Measurements from ENCODE around the gene KLHL29. TPM values are rescaled to one million over a fixed set of nuclear protein-coding genes. Genes with fewer than 3 reads are reported as not detected.

The KLHL29 gene
- total RNA-seq, 2 experiments from 2014 or later: 4.1 to 4.4 TPM

GRCh38 chr2:23530909-23531276 lies 145.9 kb downstream of the KLHL29 start:
- DNase-seq (no peak), ATAC-seq (no peak)
- no peaks in the 10 kb centered on the region for H3K27me3 Mint-ChIP-seq (ENCODE audit: low read depth)
- ChIA-PET POLR2A (no interaction called here), CTCF (interaction anchor here (1.1 kb wide), 1 partner anchor 21 kb away, joined by 3 read pairs; no protein-coding TSS in a partner anchor)
- no peaks in the 10 kb centered on the region for H3K36me3 Mint-ChIP-seq (ENCODE audit: low read depth)
- no peak overlapping the region for H3K27ac Mint-ChIP-seq
- no peaks in the 10 kb centered on the region for H3K9me3 Mint-ChIP-seq (ENCODE audit: insufficient read depth)
- H3K4me1 Mint-ChIP-seq (ENCODE audit: low read depth): peaks cover 57% of the 10 kb centered on the region
- peak overlapping the region; percentile 16 for H3K4me3 Mint-ChIP-seq

GRCh38 chr2:23531280-23531679 lies 146.3 kb downstream of the KLHL29 start:
- Mint-ChIP-seq H3K36me3 (ENCODE audit: low read depth) (no peaks in the 10 kb centered on the region), H3K27me3 (ENCODE audit: low read depth) (no peaks in the 10 kb centered on the region), H3K4me3 (peak overlapping the region; percentile 92), H3K27ac (peak overlapping the region; percentile 99), H3K4me1 (ENCODE audit: low read depth) (peaks cover 57% of the 10 kb centered on the region), H3K9me3 (ENCODE audit: insufficient read depth) (no peaks in the 10 kb centered on the region)
- ATAC-seq (no peak), DNase-seq (no peak)
- CTCF ChIA-PET: interaction anchor here (1.1 kb wide), 1 partner anchor 21 kb away, joined by 3 read pairs; no protein-coding TSS in a partner anchor
- POLR2A ChIA-PET: no interaction called here

- DNase-seq (no peak), ATAC-seq (no peak)
- Mint-ChIP-seq H3K9me3 (ENCODE audit: insufficient read depth) (no peaks in the 10 kb centered on the region), H3K4me3 (peak overlapping the region; percentile 92), H3K27me3 (ENCODE audit: low read depth) (no peaks in the 10 kb centered on the region), H3K4me1 (ENCODE audit: low read depth) (peaks cover 58% of the 10 kb centered on the region), H3K27ac (peak overlapping the region; percentile 99), H3K36me3 (ENCODE audit: low read depth) (no peaks in the 10 kb centered on the region)
- POLR2A ChIA-PET: interaction anchor here (0.8 to 0.9 kb wide), 2 partner anchors 8 to 18 kb away, joined by 3 to 6 read pairs; no protein-coding TSS in a partner anchor
- CTCF ChIA-PET: interaction anchor here (0.9 to 2.9 kb wide), 5 partner anchors 9 to 34 kb away, joined by 3 to 9 read pairs (median 4); no protein-coding TSS in a partner anchor
Observed at GRCh38 chr2:23531881-23532280, 146.9 kb downstream of the KLHL29 start.

- CTCF ChIA-PET: interaction anchor here (0.9 to 2.9 kb wide), 4 partner anchors 9 to 33 kb away, joined by 3 to 9 read pairs (median 4); no protein-coding TSS in a partner anchor
- Mint-ChIP-seq H3K9me3 (ENCODE audit: insufficient read depth) (no peaks in the 10 kb centered on the region), H3K4me3 (peak overlapping the region; percentile 92), H3K27me3 (ENCODE audit: low read depth) (no peaks in the 10 kb centered on the region), H3K36me3 (ENCODE audit: low read depth) (no peaks in the 10 kb centered on the region), H3K27ac (peak overlapping the region; percentile 99), H3K4me1 (ENCODE audit: low read depth) (peaks cover 58% of the 10 kb centered on the region)
- peak; percentile 85 for ATAC-seq
- peak; percentile 70 for DNase-seq
- POLR2A ChIA-PET: interaction anchor here (0.8 to 0.9 kb wide), 2 partner anchors 9 to 17 kb away, joined by 3 to 6 read pairs; no protein-coding TSS in a partner anchor
Observed at GRCh38 chr2:23532391-23533337, 147.7 kb downstream of the KLHL29 start.

- ATAC-seq (no peak), DNase-seq (no peak)
- CTCF ChIA-PET: interaction anchor here (1.3 to 2.9 kb wide), 3 partner anchors 8 to 33 kb away, joined by 4 to 9 read pairs (median 4); no protein-coding TSS in a partner anchor
- POLR2A ChIA-PET: no interaction called here
- no peaks in the 10 kb centered on the region for H3K36me3 Mint-ChIP-seq (ENCODE audit: low read depth)
- H3K4me3 Mint-ChIP-seq: peak overlapping the region; percentile 92
- no peaks in the 10 kb centered on the region for H3K27me3 Mint-ChIP-seq (ENCODE audit: low read depth)
- H3K4me1 Mint-ChIP-seq (ENCODE audit: low read depth): peaks cover 60% of the 10 kb centered on the region
- H3K9me3 Mint-ChIP-seq (ENCODE audit: insufficient read depth): no peaks in the 10 kb centered on the region
- H3K27ac Mint-ChIP-seq: peak overlapping the region; percentile 99
Observed at GRCh38 chr2:23533338-23533695, 148.3 kb downstream of the KLHL29 start.

- Mint-ChIP-seq H3K27ac (peak overlapping the region; percentile 73), H3K9me3 (ENCODE audit: insufficient read depth) (no peaks in the 10 kb centered on the region), H3K27me3 (ENCODE audit: low read depth) (no peaks in the 10 kb centered on the region), H3K36me3 (ENCODE audit: low read depth) (no peaks in the 10 kb centered on the region), H3K4me1 (ENCODE audit: low read depth) (peaks cover 62% of the 10 kb centered on the region), H3K4me3 (peak overlapping the region; percentile 49)
- POLR2A ChIA-PET: no interaction called here
- DNase-seq: no peak
- ATAC-seq: no peak
- CTCF ChIA-PET: interaction anchor here (2.9 kb wide), 1 partner anchor 31 kb away, joined by 9 read pairs; no protein-coding TSS in a partner anchor
Observed at GRCh38 chr2:23534771-23535170, 149.8 kb downstream of the KLHL29 start.

- ChIA-PET CTCF (no interaction called here), POLR2A (no interaction called here)
- Mint-ChIP-seq H3K27me3 (ENCODE audit: low read depth) (no peaks in the 10 kb centered on the region), H3K4me3 (no peak overlapping the region), H3K36me3 (ENCODE audit: low read depth) (no peaks in the 10 kb centered on the region), H3K4me1 (ENCODE audit: low read depth) (peaks cover 55% of the 10 kb centered on the region), H3K9me3 (ENCODE audit: insufficient read depth) (no peaks in the 10 kb centered on the region), H3K27ac (no peak overlapping the region)
- no peak for DNase-seq
- ATAC-seq: no peak
Observed at GRCh38 chr2:23536326-23536725, 151.3 kb downstream of the KLHL29 start.

- H3K27me3 Mint-ChIP-seq (ENCODE audit: low read depth): peaks cover 2% of the 10 kb centered on the region
- ChIA-PET CTCF (no interaction called here), POLR2A (no interaction called here)
- no peak for ATAC-seq
- H3K4me3 Mint-ChIP-seq: no peak overlapping the region
- no peak for DNase-seq
- H3K4me1 Mint-ChIP-seq (ENCODE audit: low read depth): peaks cover 41% of the 10 kb centered on the region
- H3K27ac Mint-ChIP-seq: no peak overlapping the region
- H3K9me3 Mint-ChIP-seq (ENCODE audit: insufficient read depth): no peaks in the 10 kb centered on the region
- H3K36me3 Mint-ChIP-seq (ENCODE audit: low read depth): no peaks in the 10 kb centered on the region
Observed at GRCh38 chr2:23537991-23538390, 153.0 kb downstream of the KLHL29 start.

GRCh38 chr2:23538566-23538965 lies 153.6 kb downstream of the KLHL29 start:
- ATAC-seq: no peak
- H3K36me3 Mint-ChIP-seq (ENCODE audit: low read depth): no peaks in the 10 kb centered on the region
- no peak overlapping the region for H3K4me3 Mint-ChIP-seq
- POLR2A ChIA-PET: no interaction called here
- no peaks in the 10 kb centered on the region for H3K9me3 Mint-ChIP-seq (ENCODE audit: insufficient read depth)
- no peak for DNase-seq
- peaks cover 36% of the 10 kb centered on the region for H3K4me1 Mint-ChIP-seq (ENCODE audit: low read depth)
- H3K27me3 Mint-ChIP-seq (ENCODE audit: low read depth): peaks cover 2% of the 10 kb centered on the region
- H3K27ac Mint-ChIP-seq: no peak overlapping the region
- CTCF ChIA-PET: no interaction called here

GRCh38 chr2:23540804-23541360 lies 155.9 kb downstream of the KLHL29 start:
- ATAC-seq (no peak), DNase-seq (no peak)
- no peaks in the 10 kb centered on the region for H3K9me3 Mint-ChIP-seq (ENCODE audit: insufficient read depth)
- peaks cover 2% of the 10 kb centered on the region for H3K27me3 Mint-ChIP-seq (ENCODE audit: low read depth)
- H3K4me3 Mint-ChIP-seq: no peak overlapping the region
- ChIA-PET CTCF (interaction anchor here (1.3 kb wide), 1 partner anchor 8 kb away, joined by 4 read pairs; no protein-coding TSS in a partner anchor), POLR2A (no interaction called here)
- H3K36me3 Mint-ChIP-seq (ENCODE audit: low read depth): no peaks in the 10 kb centered on the region
- no peak overlapping the region for H3K27ac Mint-ChIP-seq
- peaks cover 21% of the 10 kb centered on the region for H3K4me1 Mint-ChIP-seq (ENCODE audit: low read depth)

- no peak overlapping the region for H3K27ac Mint-ChIP-seq
- peaks cover 14% of the 10 kb centered on the region for H3K4me1 Mint-ChIP-seq (ENCODE audit: low read depth)
- ATAC-seq (no peak), DNase-seq (no peak)
- no peaks in the 10 kb centered on the region for H3K9me3 Mint-ChIP-seq (ENCODE audit: insufficient read depth)
- no peaks in the 10 kb centered on the region for H3K36me3 Mint-ChIP-seq (ENCODE audit: low read depth)
- CTCF ChIA-PET: interaction anchor here (1.3 kb wide), 1 partner anchor 9 kb away, joined by 4 read pairs; no protein-coding TSS in a partner anchor
- H3K4me3 Mint-ChIP-seq: no peak overlapping the region
- POLR2A ChIA-PET: no interaction called here
- peaks cover 2% of the 10 kb centered on the region for H3K27me3 Mint-ChIP-seq (ENCODE audit: low read depth)
Observed at GRCh38 chr2:23541503-23542229, 156.7 kb downstream of the KLHL29 start.
